Stimulated activated CD8-positive, alpha-beta memory T cell treated with anti-CD3 and anti-CD28 coated beads, Interleukin-15, amount 100 ng/mL, for 4 hours (primary cell): ENCODE data around the gene PAPSS2.

Experiments used
- DNase-seq, 2 donors: peaks; one replicate each; pipeline ENCODE4 v3.0.0-alpha.2; 2020; ENCODE audit warnings: low read depth in 2 of 2

Gene PAPSS2

DNA sequence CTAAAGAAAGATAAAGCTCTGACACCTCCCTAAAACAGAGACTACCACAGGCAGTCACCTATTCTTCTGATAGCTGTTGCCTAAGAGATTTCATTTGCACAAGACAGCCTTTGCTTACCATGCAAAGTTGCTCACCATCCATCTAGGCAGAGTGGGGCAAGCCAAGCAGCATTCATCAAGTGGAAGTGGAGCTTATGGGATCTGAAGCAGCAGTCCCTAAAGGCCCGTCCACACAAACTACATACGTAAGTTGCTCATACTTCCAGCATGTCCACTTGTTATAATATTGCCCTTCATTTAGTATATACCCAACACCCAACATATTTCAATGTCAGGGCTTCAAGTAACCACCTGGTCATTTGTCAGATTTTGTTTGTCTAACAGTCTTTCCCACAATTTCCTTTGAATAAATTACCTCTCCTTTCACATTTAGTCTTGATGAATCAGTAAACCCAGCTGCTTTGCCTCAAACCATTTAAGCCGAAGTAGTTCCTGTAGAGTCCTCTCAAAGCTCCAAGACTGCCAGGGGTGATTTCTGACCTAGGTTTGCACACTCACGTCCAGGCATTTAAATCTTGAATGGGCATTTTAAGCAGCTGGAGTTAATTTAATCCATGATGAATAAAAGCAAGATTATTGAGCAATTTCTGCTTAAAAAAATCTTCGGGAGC is 90.5 kb downstream of the PAPSS2 start:
- no peak for DNase-seq

DNA sequence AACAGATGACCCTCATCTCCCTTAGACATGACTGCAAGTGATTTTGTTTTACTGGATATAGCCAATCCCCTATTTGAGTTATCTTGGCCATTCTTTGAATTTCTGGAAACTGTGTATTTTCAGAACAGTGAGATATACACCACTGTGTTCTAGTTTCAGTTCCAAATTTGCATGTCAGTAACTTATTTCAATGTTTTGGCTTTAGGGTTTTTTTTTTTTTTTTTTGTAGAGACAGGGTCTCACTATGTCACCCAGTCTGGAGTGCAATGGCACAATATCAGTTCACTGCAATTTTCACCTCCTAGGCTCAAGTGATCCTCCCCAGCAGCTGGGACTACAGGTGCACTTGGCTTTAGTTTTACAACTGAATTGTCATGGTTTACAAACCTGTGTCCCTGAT is 91.1 kb downstream of the PAPSS2 start:
- DNase-seq, result no peak

DNA sequence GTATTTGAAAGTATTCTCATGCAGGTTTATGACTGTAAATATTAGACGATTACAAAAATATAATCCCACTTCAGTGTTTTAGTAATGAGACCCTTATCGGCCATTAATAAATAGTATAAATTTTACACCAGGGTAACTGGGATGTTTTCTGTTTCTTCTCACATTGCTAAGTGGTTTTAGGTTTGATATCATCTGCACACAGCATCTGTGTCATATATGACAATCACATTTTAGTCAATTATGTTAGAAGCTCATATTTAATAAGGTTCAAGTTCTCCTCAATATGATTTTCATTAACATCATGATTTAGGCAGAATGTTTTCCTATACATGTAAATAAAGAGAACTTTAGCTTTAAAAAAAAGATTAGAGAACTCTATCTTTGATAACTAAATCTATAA is 91.6 kb downstream of the PAPSS2 start:
- DNase-seq, result no peak

DNA sequence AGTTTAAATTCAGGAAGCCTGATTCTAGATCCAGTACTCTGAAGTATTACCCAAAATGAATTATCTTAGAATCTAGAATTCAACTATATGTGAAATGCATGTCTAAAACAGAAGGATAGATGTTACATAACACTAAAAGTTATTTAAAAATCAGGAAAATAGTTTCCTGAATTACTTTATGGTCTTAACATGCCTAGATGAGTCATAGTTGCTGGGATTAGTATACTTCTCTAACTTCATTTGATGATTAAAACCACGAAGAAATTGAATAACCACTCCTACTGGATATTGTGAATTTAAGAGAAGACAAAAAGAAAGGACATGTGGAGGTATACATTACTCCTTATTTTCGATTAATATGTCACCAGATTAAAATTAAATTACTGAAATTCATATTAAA is 92.9 kb downstream of the PAPSS2 start:
- DNase-seq, result no peak

DNA sequence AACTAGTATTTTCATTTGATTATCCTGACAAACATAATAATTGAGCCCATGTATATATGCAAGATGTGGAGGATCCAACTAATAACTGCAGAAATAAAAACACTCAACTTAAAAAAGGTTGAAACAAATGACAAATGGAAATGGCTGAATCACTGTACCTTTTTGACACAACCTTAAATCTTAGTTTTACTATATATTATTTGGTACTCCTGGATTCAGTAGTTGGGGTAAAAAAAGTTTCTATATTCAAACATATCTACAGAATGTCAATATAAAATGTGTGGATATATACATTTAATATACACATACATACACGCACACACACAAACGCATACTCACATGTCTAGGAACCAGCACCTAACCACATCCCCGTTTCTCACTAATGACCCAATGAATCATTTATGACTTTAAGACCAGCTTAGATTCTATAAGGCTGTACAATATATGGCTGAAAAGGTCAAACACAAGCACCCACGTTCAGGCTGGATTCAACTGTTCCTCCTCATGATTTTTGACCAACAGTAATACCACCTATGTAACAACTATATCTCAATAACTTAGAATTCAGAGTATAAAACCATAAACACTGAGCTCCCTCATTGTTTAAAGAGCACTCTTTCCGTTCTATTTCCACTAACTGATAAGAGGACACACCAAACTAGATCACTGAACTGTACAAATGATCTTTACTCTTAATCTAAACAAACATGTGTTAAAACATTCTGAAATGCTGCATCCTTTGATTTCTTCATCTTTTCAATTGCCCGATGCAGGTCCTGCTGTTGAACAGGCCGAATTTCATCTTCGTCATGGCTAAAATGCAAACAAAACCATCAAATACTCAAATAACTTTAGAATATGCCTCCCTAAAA is 94.6 kb downstream of the PAPSS2 start:
- no peak for DNase-seq

DNA sequence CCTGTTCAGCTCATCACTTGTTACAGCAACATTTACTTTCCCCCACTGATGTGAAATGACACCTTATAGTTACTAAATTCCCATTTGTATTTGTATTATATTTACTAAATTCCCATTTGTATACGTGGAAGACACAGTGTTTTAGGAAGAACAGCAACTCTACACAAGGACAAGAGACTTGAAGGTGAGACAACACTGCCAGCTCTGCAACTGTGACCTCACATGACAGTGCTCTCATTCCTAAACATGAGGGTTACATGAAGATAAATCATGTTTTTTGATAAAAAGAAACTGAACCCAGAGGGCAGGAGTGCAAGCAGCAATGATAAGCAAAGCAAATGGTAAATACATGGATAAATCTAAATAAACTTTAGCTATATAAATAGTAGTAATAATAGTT is 98.0 kb downstream of the PAPSS2 start:
- DNase-seq, result no peak

DNA sequence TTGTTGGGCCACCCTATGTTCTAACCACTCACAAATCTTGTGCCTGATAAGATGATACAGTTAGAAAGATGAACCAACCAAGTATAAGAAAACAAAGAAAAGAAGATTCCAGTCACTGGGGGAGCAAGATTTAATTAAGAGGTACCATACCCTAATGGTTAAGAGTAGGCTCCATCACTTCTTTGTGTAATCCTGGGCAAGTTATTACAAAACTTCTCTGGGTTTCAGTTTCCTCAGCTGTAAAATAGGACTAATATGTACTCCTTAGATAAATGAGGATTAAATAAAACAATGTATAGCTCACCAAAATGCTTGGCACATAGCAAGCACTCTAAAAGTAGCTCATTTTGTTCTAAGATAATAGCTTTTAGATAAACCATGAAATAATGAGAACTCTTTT is 99.9 kb downstream of the PAPSS2 start:
- DNase-seq, result no peak

DNA sequence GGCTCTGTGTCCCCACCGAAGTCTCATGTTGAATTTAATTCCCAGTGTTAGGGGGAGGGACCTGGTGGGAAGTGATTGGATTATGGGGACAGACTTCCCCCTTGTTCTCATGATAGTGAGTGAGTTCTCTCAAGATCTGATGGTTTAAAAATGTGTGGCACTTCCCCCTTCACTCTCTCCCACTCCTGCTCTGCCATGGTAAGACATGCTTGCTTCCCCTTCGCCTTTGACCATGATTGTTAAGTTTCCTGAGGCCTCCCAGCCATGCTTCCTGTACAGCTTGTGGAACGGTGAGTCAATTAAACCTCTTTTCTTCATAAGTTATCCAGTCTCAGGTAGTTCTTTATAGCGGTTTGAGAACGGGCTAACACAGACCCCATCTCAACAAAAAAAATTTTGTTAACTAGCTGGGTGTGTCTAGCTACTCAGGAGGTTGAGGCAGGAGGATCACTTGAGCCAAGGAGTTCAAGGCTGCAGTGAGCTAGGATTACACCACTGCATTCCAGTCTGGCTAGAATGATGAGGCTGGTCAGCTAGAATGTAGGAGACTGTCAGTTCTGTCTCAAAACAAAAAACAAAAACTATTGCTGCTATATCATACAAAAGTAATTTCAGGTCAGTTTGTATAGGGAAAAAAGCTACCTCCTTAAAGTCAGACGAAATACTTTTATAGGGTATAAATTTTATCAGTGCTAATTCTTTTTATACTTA is 100.7 kb downstream of the PAPSS2 start:
- DNase-seq, result no peak

DNA sequence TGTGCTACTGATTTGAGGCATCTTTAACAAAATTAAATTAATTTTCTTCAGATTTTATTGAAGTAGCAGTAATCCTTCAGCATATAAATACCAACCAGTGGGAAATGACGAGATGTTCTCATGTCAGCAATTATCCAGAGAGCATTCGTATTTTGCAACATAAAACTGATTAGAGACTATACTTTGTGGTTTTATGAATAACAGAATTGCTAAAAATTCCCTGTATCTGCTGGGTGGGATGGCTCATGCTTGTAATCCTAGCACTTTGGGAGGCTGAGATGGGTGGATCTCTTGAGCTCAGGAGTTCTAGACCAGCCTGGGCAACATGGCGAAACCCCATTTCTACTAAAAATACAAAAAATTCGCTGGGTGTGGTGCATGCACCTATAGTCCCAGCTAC is 101.5 kb downstream of the PAPSS2 start:
- DNase-seq, result no peak

DNA sequence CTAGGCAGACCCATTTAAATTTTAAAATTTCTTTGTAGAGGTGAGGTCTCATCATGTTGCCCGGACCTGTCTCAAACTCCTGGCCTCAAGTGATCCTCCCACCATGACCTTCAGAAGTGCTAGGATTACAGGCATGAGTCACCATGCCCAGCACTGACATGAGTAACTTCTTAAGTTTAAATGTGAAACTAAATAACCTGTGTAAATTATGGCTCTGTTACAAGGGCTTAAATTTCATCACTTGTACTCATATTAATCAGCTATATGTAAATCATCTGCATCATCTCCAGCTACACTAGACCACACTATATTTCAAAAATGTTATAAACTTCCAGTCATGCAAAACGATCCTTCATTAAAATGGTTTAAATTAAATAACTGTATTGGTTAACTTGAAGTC is 102.2 kb downstream of the PAPSS2 start:
- DNase-seq, result no peak

DNA sequence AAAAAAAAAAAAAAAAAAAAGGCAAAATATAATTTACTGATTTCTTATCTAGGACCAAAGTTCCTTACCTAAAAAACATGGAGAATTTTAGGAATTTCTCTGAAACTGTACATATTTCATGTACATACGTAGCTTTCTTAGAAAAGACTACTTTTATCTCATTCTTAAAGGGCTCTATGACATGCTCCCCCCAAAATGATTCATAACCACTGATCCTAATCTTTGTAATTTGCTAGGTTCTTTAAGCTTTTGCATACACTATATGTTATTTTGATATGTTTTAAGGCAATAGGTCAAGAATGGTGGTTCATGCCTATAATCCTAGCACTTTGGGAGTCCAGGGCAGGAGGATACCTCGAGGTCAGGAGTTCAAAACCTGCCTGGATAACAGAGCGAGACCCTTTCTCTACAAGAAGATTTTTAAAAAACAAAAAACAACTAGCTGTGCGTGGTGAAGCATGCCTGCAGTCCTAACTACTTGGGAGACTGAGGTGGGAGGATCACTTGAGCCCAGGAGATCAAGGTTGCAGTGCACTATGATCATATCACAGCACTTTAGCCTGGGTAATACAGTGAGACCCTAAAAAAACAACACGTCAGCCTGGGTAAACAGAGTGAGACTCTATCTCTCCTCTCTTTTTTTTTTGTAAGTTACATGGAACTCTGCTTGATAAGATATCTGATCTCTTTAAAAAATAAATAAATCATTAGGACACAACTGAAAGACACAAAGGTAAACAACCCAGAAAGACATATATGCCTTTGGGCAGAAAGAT is 103.6 kb downstream of the PAPSS2 start:
- no peak for DNase-seq

DNA sequence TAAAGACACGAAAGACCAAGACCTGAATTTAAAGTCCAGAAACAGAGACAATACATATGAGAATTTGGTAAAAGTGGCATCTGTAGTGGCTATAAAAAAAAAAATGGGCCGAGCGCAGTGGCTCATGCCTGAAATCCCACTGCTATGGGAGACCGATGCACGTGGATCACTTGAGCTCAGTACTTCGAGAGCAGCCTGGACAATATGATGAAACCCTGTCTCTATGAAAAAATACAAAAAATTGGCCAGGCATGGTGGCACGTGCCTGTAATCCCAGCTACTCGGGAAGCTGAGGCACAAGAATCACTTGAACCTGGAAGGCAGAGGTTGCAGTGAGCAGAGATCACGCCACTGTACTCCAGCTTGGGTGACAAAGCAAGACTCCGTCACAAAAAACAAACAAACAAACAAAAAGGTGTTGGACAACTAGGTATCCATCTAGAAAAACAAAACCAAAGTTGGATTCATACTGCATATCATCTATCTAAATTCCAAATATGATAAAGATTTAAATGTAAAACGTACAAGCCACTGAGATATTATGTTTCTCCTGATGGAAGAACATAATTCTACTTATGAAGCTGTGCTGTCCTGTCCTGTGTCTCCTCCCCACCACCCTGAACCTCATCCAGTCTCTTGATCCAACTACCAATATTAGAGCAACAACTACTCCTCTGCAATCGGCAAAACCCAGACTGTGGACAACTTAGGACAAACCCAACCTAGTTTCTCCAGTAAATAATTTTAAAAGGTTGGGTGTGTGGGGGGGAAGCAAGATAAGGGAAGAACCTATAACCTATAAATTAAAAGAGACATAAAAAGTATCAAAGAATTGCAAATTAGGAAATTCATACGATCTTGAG is 104.6 kb downstream of the PAPSS2 start:
- DNase-seq, result no peak

DNA sequence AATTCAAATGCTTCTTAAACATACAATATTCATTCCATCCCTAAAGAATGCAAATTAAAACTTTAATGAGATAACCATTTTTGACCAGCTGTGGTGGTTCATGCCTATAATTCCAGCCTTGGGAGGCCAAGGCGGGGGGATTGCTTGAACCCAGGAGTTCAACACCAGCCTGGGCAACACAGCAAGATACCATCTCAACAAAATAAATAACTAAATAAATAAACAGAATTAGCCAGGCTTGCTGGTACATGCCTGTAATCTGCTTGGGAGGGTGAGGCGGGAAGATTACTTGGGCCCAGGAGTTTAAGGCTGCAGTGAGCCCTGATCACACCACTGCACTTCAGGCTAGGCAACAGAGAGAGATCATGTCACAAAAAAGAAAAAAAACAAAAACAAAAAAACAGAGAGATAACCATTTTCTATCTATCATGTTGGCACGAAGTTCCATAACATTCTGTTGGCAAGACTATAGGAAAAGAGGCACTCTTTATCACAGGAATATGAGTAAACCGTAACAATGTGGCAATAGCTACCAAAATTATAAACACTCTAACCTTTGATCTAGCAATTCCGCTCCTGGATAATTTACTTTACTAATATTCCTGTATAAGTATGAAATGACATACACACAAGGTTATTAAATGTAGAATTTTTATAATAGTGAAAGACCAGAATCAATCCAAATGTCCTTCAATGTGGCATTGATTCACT is 106.1 kb downstream of the PAPSS2 start:
- DNase-seq, result no peak

DNA sequence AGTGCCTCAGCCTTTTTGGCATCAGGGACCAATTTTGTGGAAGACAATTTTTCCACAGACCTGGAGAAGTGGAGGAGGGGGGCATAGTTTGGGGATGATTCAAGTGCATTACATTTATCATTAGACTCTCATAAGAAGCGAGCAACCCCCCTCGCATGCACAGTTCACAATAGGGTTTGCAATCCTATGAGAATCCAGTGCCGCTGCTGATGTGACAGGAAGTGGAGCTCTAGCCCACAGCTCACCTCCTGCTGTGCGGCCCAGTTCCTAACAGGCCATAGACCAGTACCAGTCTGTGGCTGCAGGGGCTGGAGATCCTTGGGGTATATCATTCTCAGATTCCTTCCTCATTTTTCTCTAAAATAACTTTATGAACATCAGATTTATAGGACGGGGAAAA is 107.6 kb downstream of the PAPSS2 start:
- no peak for DNase-seq

DNA sequence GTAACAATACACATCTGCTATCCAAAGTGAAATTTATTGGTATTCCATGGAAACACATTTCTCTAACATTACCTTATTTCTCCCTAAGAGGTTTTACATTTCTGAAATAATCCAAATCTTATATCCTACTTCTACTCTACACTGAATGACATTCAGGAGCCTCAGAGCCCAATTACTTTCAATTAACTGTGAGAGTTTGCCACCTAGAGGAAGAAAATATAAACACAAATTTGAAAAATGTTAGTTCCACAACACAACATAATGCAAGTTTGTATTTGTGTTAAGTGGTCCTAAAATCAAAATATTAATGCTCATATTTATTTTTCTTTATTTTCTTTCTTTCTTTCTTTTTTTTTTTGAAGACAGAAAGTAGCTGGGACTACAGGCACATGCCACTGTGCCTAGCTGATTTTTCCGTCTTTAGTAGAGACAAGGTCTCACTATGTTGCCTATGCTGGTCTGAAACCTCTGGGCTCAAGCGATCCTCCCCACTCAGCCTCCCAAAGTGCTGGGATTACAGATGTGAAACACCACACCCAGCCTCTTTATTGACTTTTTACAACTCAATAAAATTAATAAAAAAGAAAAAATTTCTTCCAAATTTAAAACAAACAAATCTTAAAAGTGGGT is 112.3 kb downstream of the PAPSS2 start:
- DNase-seq, result no peak

DNA sequence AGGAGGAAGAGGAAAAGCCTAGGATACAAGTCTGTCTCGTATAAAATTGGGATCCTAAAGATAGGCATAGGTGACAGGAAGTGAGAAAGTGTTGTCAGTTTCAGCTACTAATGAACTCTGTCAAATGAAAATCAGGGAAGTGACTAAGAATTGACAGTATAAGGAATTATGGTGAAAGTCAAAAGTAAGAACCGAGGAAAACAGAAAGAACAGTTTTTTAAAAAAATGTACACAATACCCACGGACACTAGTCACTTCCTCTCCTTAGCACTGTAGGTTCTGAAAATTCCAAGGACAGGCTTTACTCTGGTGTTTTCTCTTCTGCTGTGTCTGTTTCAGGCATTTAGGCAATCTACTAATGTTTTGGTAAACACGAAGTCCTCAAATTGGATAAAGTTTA is 116.1 kb downstream of the PAPSS2 start:
- no peak for DNase-seq

DNA sequence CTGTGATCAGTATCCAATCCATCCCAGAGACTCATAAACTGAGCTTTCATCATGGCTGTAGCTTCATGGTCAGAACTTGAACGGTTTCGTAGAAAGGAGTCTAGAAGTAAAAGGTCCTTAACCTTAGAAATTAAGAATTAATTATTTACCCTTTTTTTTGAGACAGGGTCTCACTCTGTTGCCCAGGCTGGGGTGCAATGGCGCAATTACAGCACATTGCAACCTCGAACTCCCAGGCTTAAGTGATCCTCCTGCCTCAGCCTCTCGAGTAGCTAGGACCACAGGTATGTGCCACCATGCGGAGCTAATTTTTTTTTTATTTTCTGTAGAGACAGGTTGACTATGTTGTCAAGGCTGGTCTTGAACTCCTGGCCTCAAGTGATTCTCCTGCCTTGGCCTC is 116.7 kb downstream of the PAPSS2 start:
- no peak for DNase-seq

DNA sequence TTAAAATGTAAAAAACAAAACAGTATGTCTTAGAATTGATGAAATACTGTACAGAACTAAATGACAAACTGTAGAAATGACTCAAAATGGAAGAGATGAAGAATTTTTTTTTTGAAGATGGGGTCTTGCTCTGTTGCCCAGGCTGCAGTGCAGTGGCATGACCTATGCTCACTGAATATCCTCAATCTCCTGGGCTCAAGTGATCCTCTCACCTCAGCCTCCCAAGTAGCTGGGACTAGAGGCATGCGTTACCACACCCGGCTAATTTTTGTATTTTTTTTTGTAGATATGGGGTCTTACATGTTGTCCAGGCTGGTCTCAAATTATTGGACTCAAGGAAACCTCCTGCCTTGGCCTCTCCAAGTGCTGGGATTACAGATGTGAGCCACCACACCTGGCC is 121.9 kb downstream of the PAPSS2 start:
- DNase-seq, result no peak

DNA sequence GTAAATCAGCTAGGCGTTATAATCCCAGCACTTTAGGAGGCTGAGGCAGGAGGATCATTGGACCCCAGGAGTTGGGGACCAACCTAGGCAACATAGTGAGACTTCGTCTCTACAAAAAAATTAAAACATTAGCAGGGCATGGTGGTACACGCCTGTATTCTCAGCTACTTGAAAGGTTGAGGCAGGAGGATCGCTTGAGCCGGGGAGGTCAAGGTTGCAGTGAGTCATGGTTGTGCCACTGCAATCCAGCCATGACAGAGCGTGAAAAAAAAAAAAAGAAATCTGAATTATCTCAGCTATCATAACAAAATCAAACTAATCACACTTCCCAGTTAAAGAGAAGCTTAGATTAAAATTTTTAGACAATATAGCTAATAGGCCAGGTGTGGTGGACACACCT is 123.0 kb downstream of the PAPSS2 start:
- DNase-seq, result no peak

DNA sequence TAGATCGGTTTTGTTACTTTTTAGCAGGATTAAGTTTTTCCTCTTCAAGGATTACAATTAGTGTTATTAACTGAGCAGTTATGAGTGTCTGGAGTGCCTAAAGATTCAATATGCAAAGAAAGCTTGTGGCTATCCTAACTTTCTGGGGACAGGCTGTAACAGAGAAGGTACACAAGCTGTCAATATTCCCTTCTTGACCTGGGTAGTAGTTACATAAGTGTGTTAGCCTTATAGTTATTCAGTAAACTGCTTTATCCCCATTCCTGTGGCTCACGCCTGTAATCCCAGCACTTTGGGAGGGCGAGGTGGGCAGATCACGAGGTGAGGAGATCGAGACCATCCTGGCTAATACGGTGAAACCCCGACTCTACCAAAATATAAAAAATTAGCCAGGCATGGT is 126.7 kb downstream of the PAPSS2 start:
- DNase-seq, result no peak
